ENCODE results near the gene TARP.

TARP gene

DNA sequence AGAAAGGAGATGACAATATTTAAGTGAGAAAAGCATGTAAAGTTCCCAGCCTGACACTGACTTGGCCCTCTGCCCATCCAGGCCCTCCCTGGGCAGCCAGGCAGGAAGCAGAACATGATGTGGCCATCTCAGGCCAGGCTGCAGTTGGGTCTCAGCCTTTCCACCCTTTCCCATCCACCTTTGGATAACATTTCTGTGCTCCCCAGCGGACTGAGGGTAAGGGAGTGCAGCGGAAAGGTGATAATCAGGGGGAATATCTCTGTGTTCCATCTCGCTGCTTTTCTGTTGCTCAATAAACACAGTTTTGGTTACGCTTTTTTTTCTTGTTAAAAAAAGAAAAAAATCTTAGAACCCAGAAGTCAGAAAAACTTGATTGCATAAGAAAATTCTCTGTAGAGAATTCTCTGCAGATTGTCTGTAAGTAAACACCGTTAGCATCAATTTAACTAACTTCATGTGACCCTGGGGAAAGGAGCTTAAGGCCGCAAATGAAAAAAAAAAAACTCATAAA lies 37.2 kb upstream of the TARP start:
- TF ChIP-seq CTCF (IDR thresholded peaks at IDR 0.05; ENCODE audit: insufficient read depth, missing control alignments) = no peak
- DNase-seq (ENCODE audit: insufficient read length, low spot score) = no peak
- no peak for FAIRE-seq

- FAIRE-seq (no peak), DNase-seq (ENCODE audit: insufficient read length, low spot score) (no peak)
- TF ChIP-seq CTCF (IDR thresholded peaks at IDR 0.05; ENCODE audit: insufficient read depth, missing control alignments) = no peak
These were observed 36.1 kb upstream of the TARP start for GRCh38 chr7:38309555-38309954.

DNA sequence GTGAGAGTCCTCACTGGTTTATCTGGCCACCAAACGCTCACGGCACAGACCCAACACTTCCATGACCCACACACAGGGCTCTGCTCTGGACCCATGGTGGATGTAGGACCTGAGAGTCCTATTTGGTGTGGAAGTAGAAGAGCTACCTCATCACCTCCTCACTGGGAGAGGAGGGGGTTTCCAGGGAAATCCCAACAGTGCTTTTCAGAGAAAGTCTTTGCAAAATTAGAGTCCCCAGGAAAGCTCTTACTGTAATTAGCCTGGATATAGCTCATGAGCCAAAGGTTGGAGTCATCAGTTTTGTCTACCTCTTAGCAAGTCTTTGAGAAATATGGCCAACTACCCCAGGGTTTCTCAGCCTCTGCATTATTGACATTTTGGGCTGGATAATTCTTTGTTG lies 34.7 kb upstream of the TARP start:
- DNase-seq (ENCODE audit: insufficient read length, low spot score) (no peak), FAIRE-seq (no peak)
- TF ChIP-seq CTCF (IDR thresholded peaks at IDR 0.05; ENCODE audit: insufficient read depth, missing control alignments) = no peak

- DNase-seq (ENCODE audit: insufficient read length, low spot score) (no peak), FAIRE-seq (no peak)
- no peak for TF ChIP-seq CTCF (IDR thresholded peaks at IDR 0.05; ENCODE audit: insufficient read depth, missing control alignments)
These were observed 34.2 kb upstream of the TARP start for GRCh38 chr7:38307640-38308039.

GRCh38 chr7:38306914-38307313 lies 33.5 kb upstream of the TARP start:
- no peak for FAIRE-seq
- no peak for TF ChIP-seq CTCF (IDR thresholded peaks at IDR 0.05; ENCODE audit: insufficient read depth, missing control alignments)
- DNase-seq (ENCODE audit: insufficient read length, low spot score) = no peak

- no peak for TF ChIP-seq CTCF (IDR thresholded peaks at IDR 0.05; ENCODE audit: insufficient read depth, missing control alignments)
- no peak for FAIRE-seq
- DNase-seq (ENCODE audit: insufficient read length, low spot score) = no peak
These were observed 32.7 kb upstream of the TARP start for GRCh38 chr7:38306171-38306570.

DNA sequence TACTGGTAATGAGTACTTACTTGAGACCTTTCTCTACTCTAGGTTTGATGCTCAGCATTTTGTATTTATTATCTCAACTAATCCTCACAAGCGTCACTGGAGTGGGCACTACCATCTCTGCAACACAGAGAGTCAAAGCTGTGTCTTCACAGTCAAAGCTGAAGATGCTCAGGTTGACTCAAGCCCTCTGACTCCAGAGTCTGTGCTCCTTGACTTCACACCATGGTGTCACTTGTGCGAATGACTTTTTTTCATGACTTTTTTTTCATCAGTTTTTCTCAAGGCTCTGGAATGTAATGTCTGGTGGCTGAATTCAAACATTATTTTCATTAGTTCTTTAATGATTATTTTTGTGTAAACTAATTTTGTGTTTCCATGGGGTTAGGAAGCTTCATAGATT lies 30.4 kb upstream of the TARP start:
- FAIRE-seq (no peak), DNase-seq (ENCODE audit: insufficient read length, low spot score) (no peak)
- no peak for TF ChIP-seq CTCF (IDR thresholded peaks at IDR 0.05; ENCODE audit: insufficient read depth, missing control alignments)
